ENCODE measurements around the gene MXRA8. TPM values are rescaled to one million over a fixed set of nuclear protein-coding genes. Genes with fewer than 3 reads are reported as not detected.

The MXRA8 gene
- total and polyA plus RNA-seq, 9 of the 15 experiments (the other 6 are each of a cell fraction or from before 2014, with no cell fraction given) = 0.66 to 11.3 (median 6.3) TPM

- ATAC-seq = peak; percentile 96
- in situ Hi-C loops (cut with MboI) (no loop called here), intact Hi-C loops (cut with micrococcal nuclease) (loop anchor here (1.0 to 10.0 kb wide), 4 partner anchors 23 to 130 kb away; partner anchors contain the start of genes ACAP3, CPTP, INTS11 and PUSL1)
- Histone ChIP-seq H3K9me3 (replicated peaks; ENCODE audit: control insufficient read depth, insufficient read depth, low read depth, low read length) (no peaks in the 10 kb centered on the region), H3K36me3 (ENCODE audit: control insufficient read depth, insufficient read depth, low read length) (peaks cover 26% of the 10 kb centered on the region), H3K4me1 (replicated peaks in 1 of 2; ENCODE audit: control insufficient read depth in 2 of 2, insufficient read depth in 2 of 2, low read length in 2 of 2) (peaks cover 16 to 59% of the 10 kb centered on the region in 2 experiments), H3K4me2 (ENCODE audit: insufficient read depth, low read length) (peak within 1 kb of the TSS; percentile 89), H2AFZ (ENCODE audit: low read depth, low read length) (peak within 1 kb of the TSS; percentile 78), H3K27me3 (ENCODE audit: control insufficient read depth in 2 of 2, insufficient read depth in 2 of 2, low read length in 2 of 2) (no peaks in the 10 kb centered on the region), H3K9me1 (ENCODE audit: control insufficient read depth, insufficient read depth, low read length) (peaks cover 6% of the 10 kb centered on the region), H3K27ac (ENCODE audit: extremely low read depth, low read depth, low read length) (peak within 1 kb of the TSS; percentile 97), H4K20me1 (replicated peaks; ENCODE audit: control insufficient read depth, insufficient read depth, low read length) (peaks cover 7% of the 10 kb centered on the region; the same call in 1 of the 2 replicates), H3K9ac (ENCODE audit: insufficient read depth in 1 of 2, low read depth in 2 of 2, low read length in 2 of 2) (peak within 1 kb of the TSS; percentile 99), H3K79me2 (ENCODE audit: control insufficient read depth, insufficient read depth, low read length) (peaks cover 31% of the 10 kb centered on the region), H3K4me3 (peak within 1 kb of the TSS; percentile 100)
- peak; percentile 100 for FAIRE-seq
- CTCF ChIA-PET (ENCODE audit: low intra/inter-chr PET ratio) = interaction anchor here (0.6 to 1.5 kb wide), 2 partner anchors 26 to 40 kb away, joined by 4 to 5 read pairs; partner anchors contain the start of gene DVL1
- WGBS (ENCODE audit: insufficient coverage, low coverage, missing lambda C conversion rate) = under 1% methylated on average over 63 of the region's 85 CpGs
- peak; percentile 95 to 100 (median 98) for DNase-seq (ENCODE audit: extremely low read depth in 1 of 4, low spot score in 3 of 4)
- no TSS peak for BruUV-seq (replicated peaks)
- POLR2A ChIA-PET = interaction anchor here (0.6 to 4.2 kb wide), 22 partner anchors 12 to 795 kb away, joined by 3 to 54 read pairs (median 4); partner anchors contain the start of genes CCNL2 and MRPL20
- peak; percentile 89 to 95; a peak in 3 of 4 replicates for TF ChIP-seq NONO (IDR thresholded peaks at IDR 0.05; ENCODE audit: low read depth in 2 of 2, low read length in 1 of 2)
- TF ChIP-seq RFX1 (IDR thresholded peaks at IDR 0.05) = no peak
- TF ChIP-seq MAFK (IDR thresholded peaks at IDR 0.05; ENCODE audit: low read length) = 0 out of 2 replicates have a peak, but pooled peaks have one; percentile 20
- no peak for TF ChIP-seq HDAC6 (IDR thresholded peaks at IDR 0.05; ENCODE audit: low read depth, low read length)
- peak; percentile 82 for TF ChIP-seq ZBTB26 (CRISPR knock-in tag; IDR thresholded peaks at IDR 0.05)
- no peak for TF ChIP-seq RBM15 (IDR thresholded peaks at IDR 0.05; ENCODE audit: insufficient read depth, low read length)
- 0 out of 2 replicates have a peak, but pooled peaks have one; percentile 33 for TF ChIP-seq STAT5A (IDR thresholded peaks at IDR 0.05; ENCODE audit: borderline replicate concordance, low read length)
- TF ChIP-seq TAL1 (IDR thresholded peaks at IDR 0.05) = no peak
- TF ChIP-seq GABPB2 (CRISPR knock-in tag; conservative IDR thresholded peaks at IDR 0.05) = peak; percentile 1; the same call in 1 of the 2 replicates
- no peak for TF ChIP-seq DLX4 (CRISPR knock-in tag; IDR thresholded peaks at IDR 0.05)
- TF ChIP-seq ZNF133 (CRISPR knock-in tag; IDR thresholded peaks at IDR 0.05) = no peak
- TF ChIP-seq ZNF57 (CRISPR knock-in tag; IDR thresholded peaks at IDR 0.05) = peak; percentile 58; the same call in 1 of the 2 replicates
- no peak for TF ChIP-seq FOXJ3 (CRISPR knock-in tag; IDR thresholded peaks at IDR 0.05)
- TF ChIP-seq SMAD1 (IDR thresholded peaks at IDR 0.05; ENCODE audit: low read depth, low read length, partially characterized antibody) = peak; percentile 70
- TF ChIP-seq ZNF274 (IDR thresholded peaks at IDR 0.05; ENCODE audit: borderline replicate concordance, low read depth, low read length) = peak; percentile 50; the same call in 1 of the 2 replicates
- TF ChIP-seq NR0B1 (IDR thresholded peaks at IDR 0.05; ENCODE audit: partially characterized antibody) = no peak
- TF ChIP-seq MXD1 (CRISPR knock-in tag; IDR thresholded peaks at IDR 0.05; ENCODE audit: borderline replicate concordance, poor library complexity, severe bottlenecking) = no peak
- TF ChIP-seq KLF10 (CRISPR knock-in tag; IDR thresholded peaks at IDR 0.05) = no peak
- TF ChIP-seq ZNF140 (CRISPR knock-in tag; IDR thresholded peaks at IDR 0.05) = no peak
Observed at GRCh38 chr1:1374929-1375662, 16.7 kb upstream of the MXRA8 start, which contains the start of gene AURKAIP1. AURKAIP1 (minus strand) TSS chr1:1375207; CDS start chr1:1374756, 451 bp downstream.
